MM.1S (cell line): ENCODE results near the gene SYNGR2.

Source experiments
- DNase-seq: peaks from one replicate; pipeline ENCODE4 v3.0.0-alpha.2; 2015
- H2AFZ ChIP-seq: fragments of 300-600 bp; sonication (generic); 2 replicates; pipeline ENCODE4 v1.6.0; 2016; ENCODE audit warnings: antibody characterized with exemption, low read length
- H3F3A ChIP-seq: fragments of 300-600 bp; sonication (generic); 2 replicates; pipeline ENCODE4 v1.6.1; 2016; ENCODE audit warnings: mild to moderate bottlenecking, antibody characterized with exemption, low read length, moderate library complexity, mixed read lengths; ENCODE audit not compliant: insufficient read depth
- H3K27ac ChIP-seq: fragments of 300-600 bp; sonication (generic); 2 replicates; pipeline ENCODE4 v1.5.1; 2016; ENCODE audit warnings: mild to moderate bottlenecking, low read length
- H3K27me3 ChIP-seq: fragments of 300-600 bp; sonication (generic); replicated peaks from 2 replicates; pipeline ENCODE4 v1.6.0; 2016; ENCODE audit warnings: low read length; ENCODE audit not compliant: insufficient read depth
- H3K36me3 ChIP-seq: fragments of 300-600 bp; sonication (generic); replicated peaks from 2 replicates; pipeline ENCODE4 v1.6.1; 2016; ENCODE audit warnings: mild to moderate bottlenecking, low read length, mixed read lengths; ENCODE audit not compliant: insufficient read depth
- H3K4me1 ChIP-seq: fragments of 300-600 bp; sonication (generic); 2 replicates; pipeline ENCODE4 v1.6.1; 2016; ENCODE audit warnings: low read length, mixed read lengths
- H3K4me2 ChIP-seq: fragments of 300-600 bp; sonication (generic); 2 replicates; pipeline ENCODE4 v1.6.0; 2016; ENCODE audit warnings: low read depth, low read length
- H3K4me3 ChIP-seq: fragments of 300-600 bp; sonication (generic); 2 replicates; pipeline ENCODE4 v1.5.1; 2016; ENCODE audit warnings: low read length, mixed read lengths
- H3K79me2 ChIP-seq: fragments of 300-600 bp; sonication (generic); 2 replicates; pipeline ENCODE4 v1.6.1; 2016; ENCODE audit warnings: mixed run types, low read length, mixed read lengths
- H3K9ac ChIP-seq: fragments of 300-600 bp; sonication (generic); 2 replicates; pipeline ENCODE4 v1.6.1; 2016; ENCODE audit warnings: low read length, mixed read lengths
- H3K9me2 ChIP-seq: fragments of 300-600 bp; sonication (generic); replicated peaks from 2 replicates; pipeline ENCODE4 v1.6.1; 2016; ENCODE audit warnings: mild to moderate bottlenecking, low read length, mixed read lengths; ENCODE audit not compliant: insufficient read depth
- H3K9me3 ChIP-seq: fragments of 300-600 bp; sonication (generic); replicated peaks from 2 replicates; pipeline ENCODE4 v1.6.1; 2016; ENCODE audit warnings: mild to moderate bottlenecking, low read length, mixed read lengths; ENCODE audit not compliant: insufficient read depth
- H4K20me1 ChIP-seq: fragments of 300-600 bp; sonication (generic); 2 replicates; pipeline ENCODE4 v1.6.1; 2016; ENCODE audit warnings: mild to moderate bottlenecking, low read length, moderate library complexity, mixed read lengths; ENCODE audit not compliant: insufficient read depth
- CTCF ChIP-seq: fragments of 300-600 bp; sonication (generic); IDR thresholded peaks from 2 replicates; pipeline ENCODE4 v1.5.1; 2016; ENCODE audit warnings: antibody characterized with exemption, low read length, mixed read lengths
- EZH2 ChIP-seq: fragments of 300-600 bp; sonication (generic); optimal IDR thresholded peaks from 2 replicates; pipeline ENCODE3; 2017; ENCODE audit warnings: low read depth, mild to moderate bottlenecking, antibody characterized with exemption, low read length, mixed read lengths
- EZH2phosphoT487 ChIP-seq: fragments of 300-600 bp; sonication (generic); IDR thresholded peaks from 2 replicates; pipeline ENCODE4 v1.6.1; 2018; ENCODE audit warnings: antibody characterized with exemption, low read length

Gene SYNGR2

GRCh38 chr17:78172249-78173051, 4.1 kb downstream of the SYNGR2 start:
- H3K9me2 ChIP-seq, result no peaks in the 10 kb centered on the region
- peak overlapping the region; percentile 98 for H3K4me2 ChIP-seq
- DNase-seq, result peak; percentile 53
- H3K36me3 ChIP-seq, result no peaks in the 10 kb centered on the region
- H3K4me3 ChIP-seq, result peak overlapping the region; percentile 23; the same call in 1 of the 2 replicates
- H3K79me2 ChIP-seq, result peaks cover 44% of the 10 kb centered on the region
- no peak overlapping the region for H2AFZ ChIP-seq
- H3F3A ChIP-seq, result peaks cover 69% of the 10 kb centered on the region
- H3K9ac ChIP-seq, result peak overlapping the region; percentile 75
- H3K27ac ChIP-seq, result peak overlapping the region; percentile 99
- no peak for TF ChIP-seq EZH2
- no peak for TF ChIP-seq CTCF
- no peak for TF ChIP-seq EZH2phosphoT487
- H3K4me1 ChIP-seq, result peaks cover 69% of the 10 kb centered on the region
- H3K27me3 ChIP-seq, result no peaks in the 10 kb centered on the region
- H4K20me1 ChIP-seq, result no peaks in the 10 kb centered on the region
- H3K9me3 ChIP-seq, result no peaks in the 10 kb centered on the region

GRCh38 chr17:78173097-78173715, 4.8 kb downstream of the SYNGR2 start:
- peaks cover 40% of the 10 kb centered on the region for H3K79me2 ChIP-seq
- no peaks in the 10 kb centered on the region for H4K20me1 ChIP-seq
- H3K4me3 ChIP-seq, result peak overlapping the region; percentile 23; the same call in 1 of the 2 replicates
- TF ChIP-seq EZH2 (no peak), EZH2phosphoT487 (no peak), CTCF (no peak)
- H3K27ac ChIP-seq, result peak overlapping the region; percentile 99
- DNase-seq, result peak; percentile 94
- no peaks in the 10 kb centered on the region for H3K9me2 ChIP-seq
- peaks cover 69% of the 10 kb centered on the region for H3K4me1 ChIP-seq
- no peaks in the 10 kb centered on the region for H3K27me3 ChIP-seq
- peaks cover 69% of the 10 kb centered on the region for H3F3A ChIP-seq
- no peaks in the 10 kb centered on the region for H3K9me3 ChIP-seq
- H3K4me2 ChIP-seq, result peak overlapping the region; percentile 98
- no peaks in the 10 kb centered on the region for H3K36me3 ChIP-seq
- H2AFZ ChIP-seq, result no peak overlapping the region
- H3K9ac ChIP-seq, result peak overlapping the region; percentile 75

GRCh38 chr17:78174346-78174869, 6.0 kb downstream of the SYNGR2 start:
- Histone ChIP-seq H3K36me3 (peaks cover 4% of the 10 kb centered on the region; the same call in 1 of the 2 replicates), H3K4me1 (peaks cover 68% of the 10 kb centered on the region), H3K9ac (peak overlapping the region; percentile 23)

More at GRCh38 chr17:78174346-78174869, 6.0 kb downstream of the SYNGR2 start:
- peak overlapping the region; percentile 99 for H3K27ac ChIP-seq
- DNase-seq, result peak; percentile 55
- peak overlapping the region; percentile 36 for H3K4me2 ChIP-seq
- no peaks in the 10 kb centered on the region for H3K9me3 ChIP-seq
- H3K27me3 ChIP-seq, result no peaks in the 10 kb centered on the region
- no peaks in the 10 kb centered on the region for H4K20me1 ChIP-seq
- H3K9me2 ChIP-seq, result no peaks in the 10 kb centered on the region
- no peak for TF ChIP-seq EZH2
- TF ChIP-seq CTCF, result peak; percentile 50
- TF ChIP-seq EZH2phosphoT487, result no peak
- H3K79me2 ChIP-seq, result peaks cover 39% of the 10 kb centered on the region
- peaks cover 72% of the 10 kb centered on the region for H3F3A ChIP-seq
- no peak overlapping the region for H2AFZ ChIP-seq
- no peak overlapping the region for H3K4me3 ChIP-seq
